Measurements from ENCODE around the gene KCNJ6. TPM values are rescaled to one million over a fixed set of nuclear protein-coding genes. Genes with fewer than 3 reads are reported as not detected.

The KCNJ6 gene
- total RNA-seq, 1 experiment from 2014 or later: 1.2 TPM

DNA sequence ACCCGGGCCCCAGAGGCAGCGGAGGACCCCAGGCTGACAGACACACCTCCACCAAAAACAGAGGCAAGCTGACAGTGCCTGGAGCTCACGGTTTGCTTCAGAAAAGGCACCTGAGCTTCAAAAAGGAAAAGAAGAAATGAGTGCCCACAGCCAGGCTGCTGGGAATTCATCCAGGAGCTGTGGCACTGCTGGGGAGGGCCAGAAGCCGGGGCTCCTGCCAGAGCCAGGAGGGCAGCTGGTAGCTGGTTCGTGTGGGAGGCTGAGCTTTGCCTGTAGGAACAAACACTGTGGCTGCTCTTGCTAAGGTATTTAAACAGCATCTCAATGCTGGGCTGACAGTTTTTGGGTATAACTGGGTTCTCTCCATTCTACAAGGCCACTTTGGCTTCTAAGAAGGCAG lies 19.5 kb downstream of the KCNJ6 start:
- no peaks in the 10 kb centered on the region for H4K20me1 ChIP-seq (ENCODE audit: control insufficient read depth, insufficient read depth, insufficient read length)
- no peak overlapping the region for H3T11ph ChIP-seq (ENCODE audit: low read length)
- no peak overlapping the region for H3K14ac ChIP-seq (ENCODE audit: insufficient read depth, low read length)
- H3K18ac ChIP-seq (ENCODE audit: insufficient read length, low read depth, low read length): no peak overlapping the region
- no peak overlapping the region for H2AFZ ChIP-seq (ENCODE audit: low read length)
- H2BK120ac ChIP-seq (ENCODE audit: low read depth, low read length, poor library complexity, severe bottlenecking): no peak overlapping the region
- H3K4ac ChIP-seq (ENCODE audit: low read depth, low read length): no peak overlapping the region
- no peaks in the 10 kb centered on the region; a peak in 1 of 7 replicates for H3K36me3 Mint-ChIP-seq (ENCODE audit: insufficient read depth in 1 of 3, low read depth in 3 of 3)
- H3K9me3 Mint-ChIP-seq: no peaks in the 10 kb centered on the region; a peak in 1 of 5 replicates
- no peak overlapping the region; a peak in 1 of 7 replicates for H3K27ac Mint-ChIP-seq
- H2BK20ac ChIP-seq (ENCODE audit: low read depth, low read length, poor library complexity, severe bottlenecking): no peak overlapping the region
- no peak for DNase-seq
- H2BK15ac ChIP-seq (ENCODE audit: low read depth, low read length): no peak overlapping the region
- H4K91ac ChIP-seq (ENCODE audit: insufficient read length, low read depth, low read length): no peak overlapping the region
- no peak overlapping the region for H3K27ac ChIP-seq (ENCODE audit: insufficient read length, low read depth, low read length)
- no peaks in the 10 kb centered on the region for H3K27me3 ChIP-seq (ENCODE audit: insufficient read depth, low read length)
- H4K8ac ChIP-seq (replicated peaks; ENCODE audit: insufficient read length, low read depth, low read length): no peak overlapping the region
- H3K4me1 Mint-ChIP-seq: peaks cover 12% of the 10 kb centered on the region in 2 experiments
- TF ChIP-seq, protein P1, sequence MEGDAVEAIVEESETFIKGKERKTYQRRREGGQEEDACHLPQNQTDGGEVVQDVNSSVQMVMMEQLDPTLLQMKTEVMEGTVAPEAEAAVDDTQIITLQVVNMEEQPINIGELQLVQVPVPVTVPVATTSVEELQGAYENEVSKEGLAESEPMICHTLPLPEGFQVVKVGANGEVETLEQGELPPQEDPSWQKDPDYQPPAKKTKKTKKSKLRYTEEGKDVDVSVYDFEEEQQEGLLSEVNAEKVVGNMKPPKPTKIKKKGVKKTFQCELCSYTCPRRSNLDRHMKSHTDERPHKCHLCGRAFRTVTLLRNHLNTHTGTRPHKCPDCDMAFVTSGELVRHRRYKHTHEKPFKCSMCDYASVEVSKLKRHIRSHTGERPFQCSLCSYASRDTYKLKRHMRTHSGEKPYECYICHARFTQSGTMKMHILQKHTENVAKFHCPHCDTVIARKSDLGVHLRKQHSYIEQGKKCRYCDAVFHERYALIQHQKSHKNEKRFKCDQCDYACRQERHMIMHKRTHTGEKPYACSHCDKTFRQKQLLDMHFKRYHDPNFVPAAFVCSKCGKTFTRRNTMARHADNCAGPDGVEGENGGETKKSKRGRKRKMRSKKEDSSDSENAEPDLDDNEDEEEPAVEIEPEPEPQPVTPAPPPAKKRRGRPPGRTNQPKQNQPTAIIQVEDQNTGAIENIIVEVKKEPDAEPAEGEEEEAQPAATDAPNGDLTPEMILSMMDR (conservative IDR thresholded peaks at IDR 0.05): no peak
- H3K9me3 ChIP-seq (ENCODE audit: control insufficient read depth, low read depth, low read length): no peaks in the 10 kb centered on the region
- no peaks in the 10 kb centered on the region for H3K23me2 ChIP-seq (ENCODE audit: insufficient read length, low read depth, low read length, poor library complexity, severe bottlenecking)
- no peak overlapping the region for H4K5ac ChIP-seq (ENCODE audit: insufficient read length, low read depth, low read length)
- H3K27me3 Mint-ChIP-seq (ENCODE audit: low read depth): no peaks in the 10 kb centered on the region; the same call in 1 of the 2 replicates
- no peak overlapping the region for H3K4me3 Mint-ChIP-seq
- no peak overlapping the region for H2BK12ac ChIP-seq (ENCODE audit: insufficient read length, low read depth, low read length)
- H3K79me1 ChIP-seq (ENCODE audit: insufficient read depth, low read depth, low read length, poor library complexity, severe bottlenecking): no peaks in the 10 kb centered on the region
- no peak overlapping the region for H2BK5ac ChIP-seq (ENCODE audit: insufficient read length, low read length)
- no peak overlapping the region for H3K9ac ChIP-seq (ENCODE audit: extremely low read depth, insufficient read length, low read length)
- H3K56ac ChIP-seq (ENCODE audit: insufficient read length, low read depth, low read length): no peak overlapping the region
- no peak overlapping the region for H3K4me2 ChIP-seq (ENCODE audit: insufficient read depth, insufficient read length, low read length)
- peaks cover 4% of the 10 kb centered on the region; the same call in 1 of the 2 replicates for H3K4me1 ChIP-seq (ENCODE audit: insufficient read depth, low read length)
- no peak overlapping the region for H2AK5ac ChIP-seq (ENCODE audit: insufficient read length, low read length)
- WGBS (ENCODE audit: extremely low coverage, insufficient read length, low lambda C conversion rate): no CpG with 5 or more reads among the region's 5 CpGs
- H3K79me2 ChIP-seq (ENCODE audit: insufficient read depth, low read length): no peaks in the 10 kb centered on the region
- no peak overlapping the region for H3K23ac ChIP-seq (ENCODE audit: insufficient read length, low read depth, low read length)

Data from H9 (cell line).